H9 (cell line): ENCODE data around the gene PNLIP. TPM values are rescaled to one million over a fixed set of nuclear protein-coding genes. Genes with fewer than 3 reads are reported as not detected.

ENCODE experiments used
- DNase-seq: peaks from one replicate; pipeline ENCODE4 v3.0.0-alpha.2; 2017
- H2AFZ ChIP-seq: one replicate; pipeline ENCODE4 v1.6.1; 2013; ENCODE audit warnings: mild to moderate bottlenecking, low read length, control low read depth, moderate library complexity
- H2AK5ac ChIP-seq: 2 replicates; pipeline ENCODE4 v1.6.1; 2013; ENCODE audit warnings: low read length, control low read depth, mixed read lengths; ENCODE audit not compliant: insufficient read length
- H2BK120ac ChIP-seq: one replicate; pipeline ENCODE4 v1.6.1; 2013; ENCODE audit warnings: low read depth, mild to moderate bottlenecking, low read length, control low read depth, inconsistent platforms; ENCODE audit not compliant: poor library complexity, severe bottlenecking
- H2BK12ac ChIP-seq: 2 replicates; pipeline ENCODE4 v1.6.1; 2013; ENCODE audit warnings: low read length, control low read depth, mixed read lengths, low read depth; ENCODE audit not compliant: insufficient read length
- H2BK15ac ChIP-seq: 2 replicates; pipeline ENCODE4 v1.6.1; 2013; ENCODE audit warnings: low read depth, low read length, control low read depth
- H2BK20ac ChIP-seq: one replicate; pipeline ENCODE4 v1.6.1; 2013; ENCODE audit warnings: low read depth, mild to moderate bottlenecking, low read length, control low read depth, inconsistent platforms; ENCODE audit not compliant: poor library complexity, severe bottlenecking
- H2BK5ac ChIP-seq: 2 replicates; pipeline ENCODE4 v1.6.1; 2013; ENCODE audit warnings: low read length, control low read depth, mixed read lengths; ENCODE audit not compliant: insufficient read length
- H3K14ac ChIP-seq: 2 replicates; pipeline ENCODE4 v1.6.1; 2013; ENCODE audit warnings: low read length, control low read depth; ENCODE audit not compliant: insufficient read depth
- H3K18ac ChIP-seq: 2 replicates; pipeline ENCODE4 v1.6.1; 2013; ENCODE audit warnings: low read depth, mild to moderate bottlenecking, mixed read lengths, low read length, control low read depth; ENCODE audit not compliant: insufficient read length
- H3K23ac ChIP-seq: 2 replicates; pipeline ENCODE4 v1.6.1; 2013; ENCODE audit warnings: low read length, control low read depth, mixed read lengths, low read depth; ENCODE audit not compliant: insufficient read length
- H3K23me2 ChIP-seq: 2 replicates; pipeline ENCODE4 v1.6.1; 2013; ENCODE audit warnings: low read depth, mild to moderate bottlenecking, mixed read lengths, low read length, control low read depth; ENCODE audit not compliant: insufficient read length, poor library complexity, severe bottlenecking
- H3K27ac ChIP-seq: 2 replicates; pipeline ENCODE4 v1.5.1; 2013; ENCODE audit warnings: low read length, control low read depth, mixed read lengths, low read depth; ENCODE audit not compliant: insufficient read length
- H3K27me3 ChIP-seq: 2 replicates; pipeline ENCODE4 v1.6.1; 2013; ENCODE audit warnings: low read length, control low read depth, inconsistent platforms; ENCODE audit not compliant: insufficient read depth
- H3K4ac ChIP-seq: 2 replicates; pipeline ENCODE4 v1.6.1; 2013; ENCODE audit warnings: low read depth, mild to moderate bottlenecking, control low read depth, inconsistent platforms, low read length, moderate library complexity
- H3K4me1 ChIP-seq: 2 replicates; pipeline ENCODE4 v1.6.1; 2013; ENCODE audit warnings: low read length, control low read depth, inconsistent platforms; ENCODE audit not compliant: insufficient read depth
- H3K4me2 ChIP-seq: 2 replicates; pipeline ENCODE4 v1.6.1; 2013; ENCODE audit warnings: low read length, control low read depth, mixed read lengths; ENCODE audit not compliant: insufficient read length, insufficient read depth
- H3K56ac ChIP-seq: 2 replicates; pipeline ENCODE4 v1.6.1; 2013; ENCODE audit warnings: low read depth, mild to moderate bottlenecking, mixed read lengths, low read length, control low read depth; ENCODE audit not compliant: insufficient read length
- H3K79me1 ChIP-seq: 2 replicates; pipeline ENCODE4 v1.6.1; 2013; ENCODE audit warnings: low read depth, mild to moderate bottlenecking, moderate library complexity, low read length, control low read depth, inconsistent platforms; ENCODE audit not compliant: insufficient read depth, poor library complexity, severe bottlenecking
- H3K79me2 ChIP-seq: 2 replicates; pipeline ENCODE4 v1.6.1; 2013; ENCODE audit warnings: low read length, control low read depth, inconsistent platforms; ENCODE audit not compliant: insufficient read depth
- H3K9ac ChIP-seq: 2 replicates; pipeline ENCODE4 v1.6.1; 2013; ENCODE audit warnings: low read length, control low read depth, mixed read lengths; ENCODE audit not compliant: insufficient read length; ENCODE audit errors: extremely low read depth
- H3K9me3 ChIP-seq: one replicate; pipeline ENCODE4 v1.6.1; 2013; ENCODE audit warnings: low read depth, low read length, inconsistent platforms; ENCODE audit not compliant: control insufficient read depth
- H3T11ph ChIP-seq: one replicate; pipeline ENCODE4 v1.6.1; 2013; ENCODE audit warnings: mild to moderate bottlenecking, low read length, control low read depth, inconsistent platforms
- H4K20me1 ChIP-seq: one replicate; pipeline ENCODE4 v1.6.1; 2013; ENCODE audit not compliant: control insufficient read depth, insufficient read length, insufficient read depth
- H4K5ac ChIP-seq: 2 replicates; pipeline ENCODE4 v1.6.1; 2013; ENCODE audit warnings: low read depth, mild to moderate bottlenecking, mixed read lengths, low read length, control low read depth; ENCODE audit not compliant: insufficient read length
- H4K8ac ChIP-seq: replicated peaks from 2 replicates; pipeline ENCODE4 v1.6.1; 2013; ENCODE audit warnings: low read length, control low read depth, mixed read lengths, low read depth; ENCODE audit not compliant: insufficient read length
- H4K91ac ChIP-seq: 2 replicates; pipeline ENCODE4 v1.6.1; 2013; ENCODE audit warnings: low read depth, mild to moderate bottlenecking, moderate library complexity, mixed read lengths, low read length, control low read depth; ENCODE audit not compliant: insufficient read length
- H3K27ac Mint-ChIP-seq, 3 experiments: 2 replicates in 2 of 3; 3 replicates in 1 of 3; pipeline ENCODE4 v1.8.0; 2020 to 2021; ENCODE audit warnings: mixed read lengths in 3 of 3, mild to moderate bottlenecking in 1 of 3, moderate library complexity in 1 of 3
- H3K27me3 Mint-ChIP-seq: 2 replicates; pipeline ENCODE4 v1.8.0; 2021; ENCODE audit warnings: low read depth, mild to moderate bottlenecking, moderate library complexity, mixed read lengths
- H3K36me3 Mint-ChIP-seq, 3 experiments: 2 replicates in 2 of 3; 3 replicates in 1 of 3; pipeline ENCODE4 v1.8.0; 2020 to 2021; ENCODE audit warnings: low read depth in 3 of 3, mixed read lengths in 3 of 3; ENCODE audit not compliant: insufficient read depth in 1 of 3
- H3K4me1 Mint-ChIP-seq, 2 experiments: 2 replicates each; pipeline ENCODE4 v1.8.0; 2020; ENCODE audit warnings: mixed read lengths in 2 of 2
- H3K4me3 Mint-ChIP-seq, 2 experiments: 2 replicates in 1 of 2; 3 replicates in 1 of 2; pipeline ENCODE4 v1.8.0; 2020 to 2021; ENCODE audit warnings: mild to moderate bottlenecking in 2 of 2, mixed read lengths in 2 of 2, moderate library complexity in 1 of 2
- H3K9me3 Mint-ChIP-seq, 2 experiments: 2 replicates in 1 of 2; 3 replicates in 1 of 2; pipeline ENCODE4 v1.8.0; 2020; ENCODE audit warnings: mild to moderate bottlenecking in 2 of 2, mixed read lengths in 2 of 2, moderate library complexity in 1 of 2
- WGBS: extraction: QIAGEN DNeasy Blood & Tissue Kit; methylation state at CpG from one replicate; pipeline ENCODE4 v1.1.7; 2013; ENCODE audit warnings: missing lambda C conversion rate, low lambda C conversion rate, mixed read lengths; ENCODE audit not compliant: insufficient read length; ENCODE audit errors: extremely low coverage; 5-methylcytosine and 5-hydroxymethylcytosine counted together
- total RNA-seq: library from RNA; stranded (reverse); gene quantifications from 2 replicates; pipeline ENCODE4 v1.2.1, GENCODE V29; 2021
- TF ChIP-seq, protein P1 (sequence below): fragments of 200-600 bp; sonication (generic); conservative IDR thresholded peaks from 3 replicates; pipeline ENCODE4 v1.8.0; 2021; ENCODE audit warnings: antibody characterized with exemption, mild to moderate bottlenecking

PNLIP gene
- total RNA-seq, 1 experiment from 2014 or later = not detected

DNA sequence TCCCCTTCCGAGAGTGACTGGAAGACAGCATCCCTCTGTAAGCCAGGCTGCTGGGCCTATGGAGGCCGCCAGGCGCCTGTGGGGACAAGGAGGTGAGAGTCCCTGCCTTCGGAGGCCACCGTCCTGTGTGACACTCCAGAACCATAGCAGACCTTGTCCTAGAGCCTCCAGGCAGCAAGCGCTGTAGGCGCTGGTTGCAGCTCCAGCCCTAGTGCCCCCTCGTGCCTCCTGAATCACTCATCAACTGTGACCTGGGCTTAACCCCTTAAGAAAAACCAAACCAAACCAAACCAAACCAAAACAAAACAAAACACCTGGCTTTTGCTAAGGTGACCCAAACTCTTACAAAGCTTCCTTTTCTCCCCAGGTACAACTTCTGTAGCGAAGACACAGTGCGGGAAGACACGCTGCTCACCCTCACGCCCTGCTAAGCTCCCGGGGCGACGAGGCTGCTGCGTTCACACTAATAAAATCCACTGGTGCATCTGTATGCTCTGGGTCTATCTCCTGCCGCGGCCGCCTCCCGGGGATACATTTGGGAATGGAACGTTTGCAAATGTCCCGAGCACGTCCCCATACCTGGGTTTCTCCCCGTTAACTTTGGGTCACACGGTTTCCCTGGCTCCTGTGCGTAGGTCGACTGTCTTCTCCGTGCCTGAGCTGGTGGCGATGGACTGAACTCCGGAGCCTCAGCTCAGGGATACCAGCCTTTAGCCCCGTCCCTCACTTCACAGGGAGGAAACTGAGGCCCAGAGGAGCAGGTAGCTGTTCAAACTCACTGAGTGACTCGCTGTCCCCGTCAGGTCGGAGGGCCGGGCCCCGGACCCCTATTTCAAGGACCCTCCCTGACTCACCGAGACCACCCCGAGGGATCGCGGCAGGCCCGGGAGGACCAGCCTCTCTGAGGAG, 63.2 kb downstream of the PNLIP start:
- no peaks in the 10 kb centered on the region for H3K79me1 ChIP-seq
- H4K8ac ChIP-seq = no peak overlapping the region
- peak; percentile 46 for DNase-seq
- H4K91ac ChIP-seq = no peak overlapping the region
- no peak overlapping the region for H3K4ac ChIP-seq
- H3K23me2 ChIP-seq = no peaks in the 10 kb centered on the region
- H3K4me3 Mint-ChIP-seq = peak overlapping the region; percentile 70 to 85
- WGBS = no CpG with 5 or more reads among the region's 41 CpGs
- H3K9me3 ChIP-seq = no peaks in the 10 kb centered on the region
- H4K20me1 ChIP-seq = no peaks in the 10 kb centered on the region
- no peak overlapping the region for H2AFZ ChIP-seq
- no peak overlapping the region for H2AK5ac ChIP-seq
- TF ChIP-seq, protein P1, sequence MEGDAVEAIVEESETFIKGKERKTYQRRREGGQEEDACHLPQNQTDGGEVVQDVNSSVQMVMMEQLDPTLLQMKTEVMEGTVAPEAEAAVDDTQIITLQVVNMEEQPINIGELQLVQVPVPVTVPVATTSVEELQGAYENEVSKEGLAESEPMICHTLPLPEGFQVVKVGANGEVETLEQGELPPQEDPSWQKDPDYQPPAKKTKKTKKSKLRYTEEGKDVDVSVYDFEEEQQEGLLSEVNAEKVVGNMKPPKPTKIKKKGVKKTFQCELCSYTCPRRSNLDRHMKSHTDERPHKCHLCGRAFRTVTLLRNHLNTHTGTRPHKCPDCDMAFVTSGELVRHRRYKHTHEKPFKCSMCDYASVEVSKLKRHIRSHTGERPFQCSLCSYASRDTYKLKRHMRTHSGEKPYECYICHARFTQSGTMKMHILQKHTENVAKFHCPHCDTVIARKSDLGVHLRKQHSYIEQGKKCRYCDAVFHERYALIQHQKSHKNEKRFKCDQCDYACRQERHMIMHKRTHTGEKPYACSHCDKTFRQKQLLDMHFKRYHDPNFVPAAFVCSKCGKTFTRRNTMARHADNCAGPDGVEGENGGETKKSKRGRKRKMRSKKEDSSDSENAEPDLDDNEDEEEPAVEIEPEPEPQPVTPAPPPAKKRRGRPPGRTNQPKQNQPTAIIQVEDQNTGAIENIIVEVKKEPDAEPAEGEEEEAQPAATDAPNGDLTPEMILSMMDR = no peak
- no peak overlapping the region for H2BK15ac ChIP-seq
- no peaks in the 10 kb centered on the region for H3K79me2 ChIP-seq
- H4K5ac ChIP-seq = no peak overlapping the region
- no peak overlapping the region for H3T11ph ChIP-seq
- H3K27me3 Mint-ChIP-seq = peaks cover 28% of the 10 kb centered on the region
- H3K9me3 Mint-ChIP-seq = peaks cover 5 to 7% of the 10 kb centered on the region in 2 experiments; a peak in 3 of 5 replicates
- no peak overlapping the region for H2BK120ac ChIP-seq
- H2BK12ac ChIP-seq = no peak overlapping the region
- H3K27me3 ChIP-seq = no peaks in the 10 kb centered on the region
- no peak overlapping the region for H3K23ac ChIP-seq
- no peak overlapping the region for H3K27ac ChIP-seq
- H3K18ac ChIP-seq = no peak overlapping the region
- peaks cover 0 to 5% of the 10 kb centered on the region in 2 experiments; a peak in 1 of 4 replicates for H3K4me1 Mint-ChIP-seq
- no peak overlapping the region for H3K27ac Mint-ChIP-seq
- H3K4me2 ChIP-seq = peak overlapping the region; percentile 4
- peaks cover 0 to 4% (median 0%) of the 10 kb centered on the region in 3 experiments; a peak in 1 of 7 replicates for H3K36me3 Mint-ChIP-seq
- no peak overlapping the region for H3K56ac ChIP-seq
- H3K4me1 ChIP-seq = no peaks in the 10 kb centered on the region
- no peak overlapping the region for H2BK5ac ChIP-seq
- H3K14ac ChIP-seq = no peak overlapping the region
- H2BK20ac ChIP-seq = no peak overlapping the region
- no peak overlapping the region for H3K9ac ChIP-seq
